ENCODE data around the gene MCC.

Gene MCC

GRCh38 chr5:113266227-113266912, 221.9 kb downstream of the MCC start (continued):
- TF ChIP-seq ZNF114 (tag by site-specific recombination; IDR thresholded peaks at IDR 0.05) (no peak), ZFP37 (tag by site-specific recombination; IDR thresholded peaks at IDR 0.05) (no peak), ZNF19 (tag by site-specific recombination; IDR thresholded peaks at IDR 0.05; ENCODE audit: low read depth) (no peak), ZFHX2 (tag by site-specific recombination; conservative IDR thresholded peaks at IDR 0.05) (peak; percentile 32), ZNF629 (tag by site-specific recombination; IDR thresholded peaks at IDR 0.05) (no peak), PRDM10 (tag by site-specific recombination; IDR thresholded peaks at IDR 0.05) (no peak), ZNF791 (tag by site-specific recombination; IDR thresholded peaks at IDR 0.05) (no peak), ZBTB20 (tag by site-specific recombination; IDR thresholded peaks at IDR 0.05) (no peak), SP2 (tag by site-specific recombination; IDR thresholded peaks at IDR 0.05) (no peak), ZNF530 (tag by site-specific recombination; IDR thresholded peaks at IDR 0.05; ENCODE audit: low read depth) (no peak), ZNF701 (tag by site-specific recombination; IDR thresholded peaks at IDR 0.05) (no peak), BCL11A (tag by site-specific recombination; IDR thresholded peaks at IDR 0.05; ENCODE audit: low read depth) (no peak), REPIN1 (tag by site-specific recombination; IDR thresholded peaks at IDR 0.05; ENCODE audit: low read depth) (no peak), KLF9 (tag by site-specific recombination; IDR thresholded peaks at IDR 0.05; ENCODE audit: low read depth) (no peak), RBAK (tag by site-specific recombination; IDR thresholded peaks at IDR 0.05) (no peak), ZNF292 (tag by site-specific recombination; IDR thresholded peaks at IDR 0.05; ENCODE audit: borderline replicate concordance, low read depth) (no peak), ZNF239 (tag by site-specific recombination; IDR thresholded peaks at IDR 0.05) (no peak), ZNF146 (tag by site-specific recombination; IDR thresholded peaks at IDR 0.05) (no peak), GFI1B (tag by site-specific recombination; IDR thresholded peaks at IDR 0.05) (0 out of 2 replicates have a peak, but pooled peaks have one; percentile 13), SP7 (tag by site-specific recombination; IDR thresholded peaks at IDR 0.05) (no peak), ZXDB (tag by site-specific recombination; IDR thresholded peaks at IDR 0.05) (peak; percentile 41; the same call in 1 of the 2 replicates), ZNF248 (tag by site-specific recombination; IDR thresholded peaks at IDR 0.05) (no peak), ZNF302 (tag by site-specific recombination; IDR thresholded peaks at IDR 0.05; ENCODE audit: low read depth) (no peak), ZNF843 (tag by site-specific recombination; IDR thresholded peaks at IDR 0.05) (no peak; the same call in 1 of the 2 replicates), ZNF140 (tag by site-specific recombination; IDR thresholded peaks at IDR 0.05) (0 out of 2 replicates have a peak, but pooled peaks have one; percentile 22), KLF7 (tag by site-specific recombination; IDR thresholded peaks at IDR 0.05; ENCODE audit: borderline replicate concordance) (no peak), HOXD13 (CRISPR knock-in tag; IDR thresholded peaks at IDR 0.05; ENCODE audit: borderline replicate concordance) (no peak), ZNF391 (tag by site-specific recombination; IDR thresholded peaks at IDR 0.05; ENCODE audit: borderline replicate concordance, low read depth) (no peak), ZNF664 (tag by site-specific recombination; IDR thresholded peaks at IDR 0.05) (no peak), MZF1 (tag by site-specific recombination; IDR thresholded peaks at IDR 0.05; ENCODE audit: borderline replicate concordance) (peak; percentile 48; the same call in 1 of the 2 replicates)
- TF ChIP-seq, protein P1, sequence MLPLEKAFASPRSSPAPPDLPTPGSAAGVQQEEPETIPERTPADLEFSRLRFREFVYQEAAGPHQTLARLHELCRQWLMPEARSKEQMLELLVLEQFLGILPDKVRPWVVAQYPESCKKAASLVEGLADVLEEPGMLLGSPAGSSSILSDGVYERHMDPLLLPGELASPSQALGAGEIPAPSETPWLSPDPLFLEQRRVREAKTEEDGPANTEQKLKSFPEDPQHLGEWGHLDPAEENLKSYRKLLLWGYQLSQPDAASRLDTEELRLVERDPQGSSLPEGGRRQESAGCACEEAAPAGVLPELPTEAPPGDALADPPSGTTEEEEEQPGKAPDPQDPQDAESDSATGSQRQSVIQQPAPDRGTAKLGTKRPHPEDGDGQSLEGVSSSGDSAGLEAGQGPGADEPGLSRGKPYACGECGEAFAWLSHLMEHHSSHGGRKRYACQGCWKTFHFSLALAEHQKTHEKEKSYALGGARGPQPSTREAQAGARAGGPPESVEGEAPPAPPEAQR (tag by site-specific recombination; IDR thresholded peaks at IDR 0.05), result no peak
- TF ChIP-seq, protein P2, sequence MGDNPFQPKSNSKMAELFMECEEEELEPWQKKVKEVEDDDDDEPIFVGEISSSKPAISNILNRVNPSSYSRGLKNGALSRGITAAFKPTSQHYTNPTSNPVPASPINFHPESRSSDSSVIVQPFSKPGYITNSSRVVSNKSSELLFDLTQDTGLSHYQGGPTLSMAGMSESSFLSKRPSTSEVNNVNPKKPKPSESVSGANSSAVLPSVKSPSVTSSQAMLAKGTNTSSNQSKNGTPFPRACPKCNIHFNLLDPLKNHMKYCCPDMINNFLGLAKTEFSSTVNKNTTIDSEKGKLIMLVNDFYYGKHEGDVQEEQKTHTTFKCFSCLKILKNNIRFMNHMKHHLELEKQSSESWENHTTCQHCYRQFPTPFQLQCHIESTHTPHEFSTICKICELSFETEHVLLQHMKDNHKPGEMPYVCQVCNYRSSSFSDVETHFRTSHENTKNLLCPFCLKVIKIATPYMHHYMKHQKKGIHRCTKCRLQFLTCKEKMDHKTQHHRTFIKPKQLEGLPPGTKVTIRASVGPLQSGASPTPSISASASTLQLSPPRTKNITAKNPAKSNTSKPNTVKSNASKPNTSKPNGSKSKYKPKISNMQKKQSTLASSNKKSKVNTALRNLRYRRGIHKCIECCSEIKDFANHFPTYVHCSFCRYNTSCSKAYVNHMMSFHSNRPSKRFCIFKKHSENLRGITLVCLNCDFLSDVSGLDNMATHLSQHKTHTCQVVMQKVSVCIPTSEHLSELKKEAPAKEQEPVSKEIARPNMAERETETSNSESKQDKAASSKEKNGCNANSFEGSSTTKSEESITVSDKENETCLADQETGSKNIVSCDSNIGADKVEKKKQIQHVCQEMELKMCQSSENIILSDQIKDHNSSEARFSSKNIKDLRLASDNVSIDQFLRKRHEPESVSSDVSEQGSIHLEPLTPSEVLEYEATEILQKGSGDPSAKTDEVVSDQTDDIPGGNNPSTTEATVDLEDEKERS (tag by site-specific recombination; IDR thresholded peaks at IDR 0.05), result no peak
- TF ChIP-seq, protein P3, sequence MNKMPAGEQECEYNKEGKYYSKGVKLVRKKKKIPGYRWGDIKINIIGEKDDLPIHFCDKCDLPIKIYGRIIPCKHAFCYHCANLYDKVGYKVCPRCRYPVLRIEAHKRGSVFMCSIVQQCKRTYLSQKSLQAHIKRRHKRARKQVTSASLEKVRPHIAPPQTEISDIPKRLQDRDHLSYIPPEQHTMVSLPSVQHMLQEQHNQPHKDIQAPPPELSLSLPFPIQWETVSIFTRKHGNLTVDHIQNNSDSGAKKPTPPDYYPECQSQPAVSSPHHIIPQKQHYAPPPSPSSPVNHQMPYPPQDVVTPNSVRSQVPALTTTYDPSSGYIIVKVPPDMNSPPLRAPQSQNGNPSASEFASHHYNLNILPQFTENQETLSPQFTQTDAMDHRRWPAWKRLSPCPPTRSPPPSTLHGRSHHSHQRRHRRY (tag by site-specific recombination; IDR thresholded peaks at IDR 0.05), result no peak
